OCI-LY7 (cell line): ENCODE data around the gene ANKRD44. TPM values are rescaled to one million over a fixed set of nuclear protein-coding genes. Genes with fewer than 3 reads are reported as not detected.

Experiments used
- BruUV-seq: library from RNA; stranded (reverse); fragments of 400-500 nt; replicated peaks from 2 replicates; lab custom pipeline; 2021; lab: Mats Ljungman, UMichigan
- CTCF ChIA-PET: fragments of 300-600 bp; sonication (Branson Sonifier 250); formaldehyde crosslinking; loops from one replicate; lab custom pipeline; 2022; ENCODE audit warnings: antibody characterized with exemption; ENCODE audit not compliant: unreplicated experiment; lab: Charles Lee
- POLR2A ChIA-PET: fragments of 300-600 bp; sonication (Branson Sonifier 250); formaldehyde crosslinking; loops from one replicate; lab custom pipeline; 2022; ENCODE audit warnings: antibody characterized with exemption; lab: Charles Lee
- DNase-seq: peaks from one replicate; pipeline ENCODE4 v3.0.0-alpha.2; 2015; ENCODE audit warnings: low spot score
- H2AFZ ChIP-seq: fragments of 200-600 bp; sonication (generic), shearing (Covaris generic); 2 replicates; pipeline ENCODE4 v1.6.1; 2014; ENCODE audit warnings: mild to moderate bottlenecking, antibody characterized with exemption, low read length, moderate library complexity
- H3K27ac ChIP-seq: fragments of 200-600 bp; sonication (generic); 2 replicates; pipeline ENCODE4 v1.5.1; 2014; ENCODE audit warnings: mixed run types, low read depth, mild to moderate bottlenecking, moderate library complexity, low read length, inconsistent platforms; ENCODE audit not compliant: poor library complexity, severe bottlenecking
- H3K36me3 ChIP-seq: fragments of 200-600 bp; sonication (generic); 2 replicates; pipeline ENCODE4 v1.6.1; 2014; ENCODE audit warnings: mild to moderate bottlenecking, antibody characterized with exemption, low read length, moderate library complexity, mixed read lengths; ENCODE audit not compliant: insufficient read depth
- H3K4me1 ChIP-seq: fragments of 200-600 bp; sonication (generic); 2 replicates; pipeline ENCODE4 v1.5.1; 2014; ENCODE audit warnings: mild to moderate bottlenecking, low read length; ENCODE audit not compliant: insufficient read depth, poor library complexity, severe bottlenecking
- H3K4me2 ChIP-seq: fragments of 200-600 bp; sonication (generic); 2 replicates; pipeline ENCODE4 v1.6.1; 2014; ENCODE audit warnings: mild to moderate bottlenecking, low read length
- H3K4me3 ChIP-seq: fragments of 200-600 bp; sonication (generic); 2 replicates; pipeline ENCODE4 v1.5.1; 2014; ENCODE audit warnings: mild to moderate bottlenecking, low read depth, low read length; ENCODE audit not compliant: poor library complexity, severe bottlenecking
- H3K79me2 ChIP-seq: fragments of 200-600 bp; sonication (generic); 2 replicates; pipeline ENCODE4 v1.6.1; 2016; ENCODE audit warnings: low read depth, mild to moderate bottlenecking, low read length, moderate library complexity, mixed read lengths; ENCODE audit not compliant: insufficient read depth
- H3K9me2 ChIP-seq: fragments of 200-600 bp; sonication (generic); 2 replicates; pipeline ENCODE4 v1.6.1; 2016; ENCODE audit warnings: mild to moderate bottlenecking, low read length, mixed read lengths; ENCODE audit not compliant: insufficient read depth
- H3K9me3 ChIP-seq: fragments of 200-600 bp; sonication (generic); 2 replicates; pipeline ENCODE4 v1.6.1; 2014; ENCODE audit warnings: mild to moderate bottlenecking, mixed run types, low read length, mixed read lengths
- H4K20me1 ChIP-seq: fragments of 200-600 bp; sonication (generic); 2 replicates; pipeline ENCODE4 v1.6.1; 2014; ENCODE audit warnings: mild to moderate bottlenecking, antibody characterized with exemption, low read length, moderate library complexity, mixed read lengths; ENCODE audit not compliant: insufficient read depth
- EZH2phosphoT487 ChIP-seq: fragments of 200-600 bp; sonication (generic); IDR thresholded peaks from 2 replicates; pipeline ENCODE4 v1.6.1; 2018; ENCODE audit warnings: low read depth, borderline replicate concordance, mild to moderate bottlenecking, mixed run types, antibody characterized with exemption, low read length, moderate library complexity, mixed read lengths
- intact Hi-C: fragments of 100-400 bp; cut with micrococcal nuclease; formaldehyde crosslinking; loops from one replicate; pipeline ENCODE4 v1.10.0; 2022; ENCODE audit not compliant: unreplicated experiment
- total RNA-seq, 2 experiments: library from RNA; depleted of rRNA in 1 of 2; stranded (reverse); fragments of >200 nt in 1 of 2; shearing (Covaris generic) in 1 of 2; gene quantifications; 2 replicates each; pipeline ENCODE4 v1.2.3, GENCODE V29; 2014 to 2022
- TF ChIP-seq, protein P1 (sequence below): fragments of 200-600 bp; sonication (generic); conservative IDR thresholded peaks from 2 replicates; pipeline ENCODE4 v1.5.1; 2014; ENCODE audit warnings: mild to moderate bottlenecking, antibody characterized with exemption, low read length, moderate library complexity, mixed read lengths

ANKRD44 gene
- total RNA-seq, 2 experiments from 2014 or later = 69.4 to 73.7 TPM

DNA sequence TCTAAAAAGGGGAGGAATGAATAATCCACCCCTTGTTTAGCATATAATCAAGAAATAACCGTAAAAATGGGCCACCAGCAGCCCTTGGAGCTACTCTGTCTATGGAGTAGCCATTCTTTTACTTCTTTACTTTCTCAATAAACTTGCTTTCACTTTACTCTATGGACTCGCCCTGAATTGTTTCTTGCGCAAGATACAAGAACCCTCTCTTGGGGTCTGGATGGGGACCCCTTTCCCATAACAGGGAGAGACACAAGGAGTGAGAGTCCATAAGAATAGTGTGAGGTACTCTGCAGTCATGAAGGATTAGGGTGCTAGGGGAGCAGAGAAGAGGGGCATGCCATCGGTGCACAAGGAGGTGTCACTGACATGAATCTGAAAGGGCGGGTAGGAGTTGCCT lies 224.9 kb downstream of the ANKRD44 start:
- Histone ChIP-seq H3K27ac (no peak overlapping the region), H3K79me2 (no peaks in the 10 kb centered on the region), H3K9me3 (no peaks in the 10 kb centered on the region), H2AFZ (no peak overlapping the region), H3K4me3 (no peak overlapping the region), H3K4me1 (no peaks in the 10 kb centered on the region), H3K4me2 (no peak overlapping the region), H3K9me2 (no peaks in the 10 kb centered on the region), H3K36me3 (peaks cover 39% of the 10 kb centered on the region), H4K20me1 (no peaks in the 10 kb centered on the region)
- ChIA-PET POLR2A (no interaction called here), CTCF (no interaction called here)
- TF ChIP-seq, protein P1, sequence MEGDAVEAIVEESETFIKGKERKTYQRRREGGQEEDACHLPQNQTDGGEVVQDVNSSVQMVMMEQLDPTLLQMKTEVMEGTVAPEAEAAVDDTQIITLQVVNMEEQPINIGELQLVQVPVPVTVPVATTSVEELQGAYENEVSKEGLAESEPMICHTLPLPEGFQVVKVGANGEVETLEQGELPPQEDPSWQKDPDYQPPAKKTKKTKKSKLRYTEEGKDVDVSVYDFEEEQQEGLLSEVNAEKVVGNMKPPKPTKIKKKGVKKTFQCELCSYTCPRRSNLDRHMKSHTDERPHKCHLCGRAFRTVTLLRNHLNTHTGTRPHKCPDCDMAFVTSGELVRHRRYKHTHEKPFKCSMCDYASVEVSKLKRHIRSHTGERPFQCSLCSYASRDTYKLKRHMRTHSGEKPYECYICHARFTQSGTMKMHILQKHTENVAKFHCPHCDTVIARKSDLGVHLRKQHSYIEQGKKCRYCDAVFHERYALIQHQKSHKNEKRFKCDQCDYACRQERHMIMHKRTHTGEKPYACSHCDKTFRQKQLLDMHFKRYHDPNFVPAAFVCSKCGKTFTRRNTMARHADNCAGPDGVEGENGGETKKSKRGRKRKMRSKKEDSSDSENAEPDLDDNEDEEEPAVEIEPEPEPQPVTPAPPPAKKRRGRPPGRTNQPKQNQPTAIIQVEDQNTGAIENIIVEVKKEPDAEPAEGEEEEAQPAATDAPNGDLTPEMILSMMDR = no peak
- no peak for TF ChIP-seq EZH2phosphoT487
- intact Hi-C loops = no loop called here
- no peak for DNase-seq
- BruUV-seq = no TSS peak

GRCh38 chr2:197081294-197081693 lies 229.3 kb downstream of the ANKRD44 start:
- Histone ChIP-seq H4K20me1 (no peaks in the 10 kb centered on the region), H3K79me2 (no peaks in the 10 kb centered on the region), H3K4me1 (no peaks in the 10 kb centered on the region), H3K27ac (no peak overlapping the region), H3K9me3 (no peaks in the 10 kb centered on the region), H3K4me3 (no peak overlapping the region), H2AFZ (no peak overlapping the region), H3K9me2 (no peaks in the 10 kb centered on the region), H3K4me2 (no peak overlapping the region), H3K36me3 (peaks cover 66% of the 10 kb centered on the region)
- no peak for DNase-seq
- TF ChIP-seq, protein P1 = no peak
- no peak for TF ChIP-seq EZH2phosphoT487
- no TSS peak for BruUV-seq
- ChIA-PET POLR2A (interaction anchor here (0.7 to 0.8 kb wide), 2 partner anchors 35 to 285 kb away, joined by 3 to 4 read pairs; no protein-coding TSS in a partner anchor), CTCF (no interaction called here)
- intact Hi-C loops = no loop called here

DNA sequence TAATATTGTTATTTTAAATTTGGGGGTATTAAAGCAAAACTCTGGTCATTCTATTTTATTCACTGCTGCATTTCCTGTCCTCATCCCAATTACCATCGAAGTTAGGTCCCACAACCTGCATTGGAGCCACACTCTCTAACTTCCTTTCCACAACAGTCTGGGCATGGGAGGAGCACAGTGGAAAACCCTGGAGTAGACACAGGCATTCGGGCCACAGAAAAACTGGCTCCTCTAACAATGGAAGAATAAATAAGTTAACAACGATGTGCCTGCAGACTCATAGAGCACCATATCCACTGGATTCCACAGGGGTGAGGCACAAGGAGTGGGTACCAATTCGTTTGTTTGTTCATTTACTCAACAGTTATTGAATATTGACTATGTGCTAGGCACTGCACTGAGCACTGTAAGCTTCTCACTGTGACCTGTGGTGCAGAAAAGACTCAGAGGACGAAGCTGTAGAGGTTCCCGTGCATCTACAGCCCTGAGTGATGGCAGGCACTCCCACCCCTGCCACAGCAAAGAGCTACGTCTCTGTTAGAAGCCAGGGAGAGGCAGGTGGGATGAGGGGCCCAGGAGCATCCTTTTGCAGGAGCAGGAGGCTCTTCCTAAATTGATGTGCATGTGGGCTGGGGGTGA lies 229.9 kb downstream of the ANKRD44 start:
- Histone ChIP-seq H3K9me2 (no peaks in the 10 kb centered on the region), H2AFZ (no peak overlapping the region), H3K4me1 (no peaks in the 10 kb centered on the region), H3K4me3 (no peak overlapping the region), H3K27ac (no peak overlapping the region), H3K36me3 (peaks cover 71% of the 10 kb centered on the region), H3K9me3 (no peaks in the 10 kb centered on the region), H3K4me2 (no peak overlapping the region), H4K20me1 (no peaks in the 10 kb centered on the region), H3K79me2 (no peaks in the 10 kb centered on the region)
- ChIA-PET CTCF (no interaction called here), POLR2A (no interaction called here)
- intact Hi-C loops = no loop called here
- TF ChIP-seq, protein P1 = no peak
- TF ChIP-seq EZH2phosphoT487 = no peak
- no peak for DNase-seq
- BruUV-seq = no TSS peak
